ENCODE measurements around the gene MMEL1. TPM values are rescaled to one million over a fixed set of nuclear protein-coding genes. Genes with fewer than 3 reads are reported as not detected.
"Not testable (repeated sequence)": the region's sequence is repeated elsewhere in the genome, so short reads cannot be mapped to it uniquely, and the experiment has no call there.

MMEL1 gene
- polyA plus RNA-seq, 3 donors = 2.3 to 3.3 (median 2.5) TPM

GRCh38 chr1:2561446-2561845 lies 71.4 kb downstream of the MMEL1 start:
- DNase-seq (ENCODE audit: low read depth in 3 of 3, low spot score in 2 of 3) = no peak

- no peak for DNase-seq (ENCODE audit: low read depth in 3 of 3, low spot score in 2 of 3)
Observed at GRCh38 chr1:2560299-2561073, 72.3 kb downstream of the MMEL1 start.

GRCh38 chr1:2559509-2560298 lies 73.1 kb downstream of the MMEL1 start:
- no peak for DNase-seq (ENCODE audit: low read depth in 3 of 3, low spot score in 2 of 3)

- DNase-seq (ENCODE audit: low read depth in 3 of 3, low spot score in 2 of 3) = no peak
Observed at GRCh38 chr1:2558861-2559260, 74.0 kb downstream of the MMEL1 start.

GRCh38 chr1:2558420-2558819 lies 74.4 kb downstream of the MMEL1 start:
- no peak for DNase-seq (ENCODE audit: low read depth in 3 of 3, low spot score in 2 of 3)

- DNase-seq (ENCODE audit: low read depth in 3 of 3, low spot score in 2 of 3) = no peak
Observed at GRCh38 chr1:2557482-2558400, 75.1 kb downstream of the MMEL1 start.

GRCh38 chr1:2556678-2557481 lies 75.9 kb downstream of the MMEL1 start:
- DNase-seq (ENCODE audit: low read depth in 3 of 3, low spot score in 2 of 3) = no peak

GRCh38 chr1:2556277-2556677 lies 76.5 kb downstream of the MMEL1 start, which contains the start of gene TNFRSF14:
Gene TNFRSF14 (plus strand): TSS chr1:2556371. CDS start chr1:2556665, 294 bp downstream.
- DNase-seq (ENCODE audit: low read depth in 3 of 3, low spot score in 2 of 3) = no peak

GRCh38 chr1:2555634-2556276 lies 77.1 kb downstream of the MMEL1 start:
- DNase-seq (ENCODE audit: low read depth in 3 of 3, low spot score in 2 of 3) = no peak

- no peak for DNase-seq (ENCODE audit: low read depth in 3 of 3, low spot score in 2 of 3)
Observed at GRCh38 chr1:2554621-2555387, 78.0 kb downstream of the MMEL1 start.

- no peak for DNase-seq (ENCODE audit: low read depth in 3 of 3, low spot score in 2 of 3)
Observed at GRCh38 chr1:2553871-2554620, 78.8 kb downstream of the MMEL1 start.

- DNase-seq (ENCODE audit: low read depth in 3 of 3, low spot score in 2 of 3) = not testable (repeated sequence)
Observed at GRCh38 chr1:2553076-2553475, 79.7 kb downstream of the MMEL1 start.

- DNase-seq (ENCODE audit: low read depth in 3 of 3, low spot score in 2 of 3) = no peak
Observed at GRCh38 chr1:2552189-2552588, 80.6 kb downstream of the MMEL1 start.

GRCh38 chr1:2551544-2551943 lies 81.3 kb downstream of the MMEL1 start:
- DNase-seq (ENCODE audit: low read depth in 3 of 3, low spot score in 2 of 3) = not testable (repeated sequence)

- not testable (repeated sequence) for DNase-seq (ENCODE audit: low read depth in 3 of 3, low spot score in 2 of 3)
Observed at GRCh38 chr1:2550309-2550861, 82.4 kb downstream of the MMEL1 start.

- not testable (repeated sequence) for DNase-seq (ENCODE audit: low read depth in 3 of 3, low spot score in 2 of 3)
Observed at GRCh38 chr1:2549367-2550029, 83.3 kb downstream of the MMEL1 start.

GRCh38 chr1:2548068-2548589 lies 84.7 kb downstream of the MMEL1 start:
- DNase-seq (ENCODE audit: low read depth in 3 of 3, low spot score in 2 of 3) = no peak

Data from right renal cortex interstitium (tissue), 3 donors.